HG02973 (cell line): ENCODE results near the gene THRA.

Experiments used
- ATAC-seq: cut with Tn5 transposase; IDR thresholded peaks from one replicate; pipeline ENCODE4 v1.9.1; 2021; ENCODE audit warnings: moderate library complexity; ENCODE audit not compliant: unreplicated experiment

THRA gene

GRCh38 chr17:40063901-40064531 is 1.3 kb downstream of the THRA start:
- no peak for ATAC-seq

GRCh38 chr17:40064971-40065768 is 2.4 kb downstream of the THRA start:
- no peak for ATAC-seq

- no peak for ATAC-seq
These were observed 3.2 kb downstream of the THRA start for GRCh38 chr17:40065769-40066510.

GRCh38 chr17:40067710-40068109 is 4.9 kb downstream of the THRA start:
- no peak for ATAC-seq

- no peak for ATAC-seq
These were observed 5.4 kb downstream of the THRA start for GRCh38 chr17:40068129-40068581.

GRCh38 chr17:40068584-40068916 is 5.8 kb downstream of the THRA start:
- no peak for ATAC-seq

- no peak for ATAC-seq
These were observed 6.4 kb downstream of the THRA start for GRCh38 chr17:40068917-40069750.

- ATAC-seq = no peak
These were observed 7.3 kb downstream of the THRA start for GRCh38 chr17:40069751-40070708.

GRCh38 chr17:40070709-40071312 is 8.0 kb downstream of the THRA start:
- no peak for ATAC-seq

- ATAC-seq = no peak
These were observed 8.7 kb downstream of the THRA start for GRCh38 chr17:40071313-40072039.

GRCh38 chr17:40072040-40072734 is 9.4 kb downstream of the THRA start:
- no peak for ATAC-seq

GRCh38 chr17:40072735-40073346 is 10.1 kb downstream of the THRA start:
- no peak for ATAC-seq

GRCh38 chr17:40073454-40074174 is 10.8 kb downstream of the THRA start:
- no peak for ATAC-seq

- ATAC-seq = no peak
These were observed 11.4 kb downstream of the THRA start for GRCh38 chr17:40074175-40074512.

- ATAC-seq = no peak
These were observed 12.1 kb downstream of the THRA start for GRCh38 chr17:40074871-40075200.

- no peak for ATAC-seq
These were observed 12.6 kb downstream of the THRA start for GRCh38 chr17:40075201-40075941.
